Fibroblast of villous mesenchyme (primary cell): Measurements from ENCODE around the gene BCR. TPM values are rescaled to one million over a fixed set of nuclear protein-coding genes. Genes with fewer than 3 reads are reported as not detected.

Experiments used
- DNase-seq: peaks from one replicate; pipeline ENCODE4 v3.0.0-alpha.2; 2010; ENCODE audit warnings: low read depth
- H3K4me3 ChIP-seq: 2 replicates; pipeline ENCODE4 v1.5.1; 2011; ENCODE audit warnings: low read depth, mild to moderate bottlenecking, low read length
- total RNA-seq: library from RNA; depleted of rRNA; stranded (reverse); fragments of >200 nt; gene quantifications from 2 replicates; pipeline ENCODE4 v1.2.3, GENCODE V29; 2012
- TF ChIP-seq, protein P1 (sequence below): IDR thresholded peaks from 2 replicates; pipeline ENCODE4 v1.5.1; 2012; ENCODE audit warnings: low read depth, mild to moderate bottlenecking, low read length; ENCODE audit not compliant: insufficient read depth

The BCR gene
- total RNA-seq, 1 donor, result 36.7 TPM

DNA sequence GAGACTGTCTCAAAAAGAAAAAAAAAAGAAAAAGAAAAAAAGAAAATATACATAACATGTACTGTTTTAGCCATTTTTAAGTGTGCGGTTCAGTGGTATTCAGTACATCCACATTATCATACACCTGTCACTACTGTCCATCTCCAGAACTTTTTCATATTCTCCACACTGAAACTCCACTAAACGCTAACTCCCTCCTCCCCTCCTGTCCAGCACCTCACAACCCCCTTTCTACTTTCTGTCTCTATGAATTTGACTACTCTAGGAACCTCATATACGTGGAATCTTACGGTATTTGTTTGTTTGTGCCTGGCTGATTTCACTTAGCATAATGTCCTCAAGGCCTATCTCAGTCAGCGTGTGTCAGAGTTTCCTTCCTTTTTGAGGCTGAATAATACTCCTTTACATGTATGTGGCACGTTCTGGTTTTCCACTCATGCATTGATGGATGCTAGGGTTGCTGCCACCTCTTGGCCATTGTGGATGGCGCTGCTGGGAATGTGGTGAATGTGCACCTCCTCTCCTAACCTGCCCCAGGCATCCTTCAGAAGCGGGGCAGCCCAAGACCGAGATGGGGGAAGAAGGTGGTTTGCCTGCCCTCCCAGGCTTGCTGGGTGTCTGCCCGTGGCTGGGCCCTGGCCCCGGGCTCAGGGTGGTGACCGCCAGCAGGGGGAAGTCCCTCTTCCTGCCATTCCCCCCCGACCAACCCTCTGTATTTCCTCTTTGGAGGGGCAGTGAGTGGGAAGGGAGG, 60.5 kb downstream of the BCR start:
- H3K4me3 ChIP-seq, result no peak overlapping the region
- TF ChIP-seq, protein P1, sequence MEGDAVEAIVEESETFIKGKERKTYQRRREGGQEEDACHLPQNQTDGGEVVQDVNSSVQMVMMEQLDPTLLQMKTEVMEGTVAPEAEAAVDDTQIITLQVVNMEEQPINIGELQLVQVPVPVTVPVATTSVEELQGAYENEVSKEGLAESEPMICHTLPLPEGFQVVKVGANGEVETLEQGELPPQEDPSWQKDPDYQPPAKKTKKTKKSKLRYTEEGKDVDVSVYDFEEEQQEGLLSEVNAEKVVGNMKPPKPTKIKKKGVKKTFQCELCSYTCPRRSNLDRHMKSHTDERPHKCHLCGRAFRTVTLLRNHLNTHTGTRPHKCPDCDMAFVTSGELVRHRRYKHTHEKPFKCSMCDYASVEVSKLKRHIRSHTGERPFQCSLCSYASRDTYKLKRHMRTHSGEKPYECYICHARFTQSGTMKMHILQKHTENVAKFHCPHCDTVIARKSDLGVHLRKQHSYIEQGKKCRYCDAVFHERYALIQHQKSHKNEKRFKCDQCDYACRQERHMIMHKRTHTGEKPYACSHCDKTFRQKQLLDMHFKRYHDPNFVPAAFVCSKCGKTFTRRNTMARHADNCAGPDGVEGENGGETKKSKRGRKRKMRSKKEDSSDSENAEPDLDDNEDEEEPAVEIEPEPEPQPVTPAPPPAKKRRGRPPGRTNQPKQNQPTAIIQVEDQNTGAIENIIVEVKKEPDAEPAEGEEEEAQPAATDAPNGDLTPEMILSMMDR, result peak; percentile 33
- DNase-seq, result no peak

DNA sequence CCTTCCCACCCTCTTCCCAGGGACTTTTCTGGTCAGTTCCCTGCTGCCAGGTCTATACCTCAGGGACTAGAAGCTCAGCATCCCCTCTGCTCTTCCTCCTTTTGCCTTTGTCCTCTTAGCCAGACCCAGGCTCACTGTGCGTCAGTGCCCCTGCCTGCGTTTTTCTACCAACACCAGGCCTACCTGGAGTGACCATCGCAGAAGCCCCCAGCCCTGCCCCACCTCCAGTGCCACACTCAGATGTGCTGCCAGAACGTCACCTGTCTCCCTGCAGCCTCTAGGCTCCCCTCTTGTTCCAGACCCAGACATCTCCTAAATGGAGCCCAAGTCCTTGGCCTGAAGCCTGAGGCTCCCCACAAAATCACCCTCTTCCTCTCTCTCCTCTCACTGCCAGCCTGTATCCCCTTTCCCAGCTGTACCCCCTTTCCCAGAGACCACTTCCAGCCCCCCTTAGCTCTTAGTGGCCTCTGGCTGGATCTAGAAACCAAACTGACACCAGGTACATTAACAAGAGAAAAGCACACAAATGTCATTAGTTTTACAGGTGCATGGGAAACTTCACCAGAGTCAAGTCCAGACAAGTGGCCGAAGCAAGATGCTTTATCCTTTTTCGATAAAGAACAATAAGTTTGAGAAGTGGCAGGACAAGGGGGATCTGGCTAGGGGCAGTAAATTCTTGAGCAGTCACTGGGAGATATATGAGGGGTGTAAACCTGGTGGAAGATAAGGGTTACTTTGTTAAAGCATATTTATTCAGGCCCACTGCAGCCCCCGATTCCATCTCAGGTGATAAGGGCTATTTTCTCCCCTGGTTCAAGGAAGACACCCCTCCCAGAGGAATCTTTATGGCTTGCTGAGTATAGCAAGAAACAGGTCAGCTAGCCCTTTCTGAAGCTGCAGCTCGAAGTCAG, 61.5 kb downstream of the BCR start:
- TF ChIP-seq, protein P1, result no peak
- no peak for DNase-seq
- no peak overlapping the region for H3K4me3 ChIP-seq

DNA sequence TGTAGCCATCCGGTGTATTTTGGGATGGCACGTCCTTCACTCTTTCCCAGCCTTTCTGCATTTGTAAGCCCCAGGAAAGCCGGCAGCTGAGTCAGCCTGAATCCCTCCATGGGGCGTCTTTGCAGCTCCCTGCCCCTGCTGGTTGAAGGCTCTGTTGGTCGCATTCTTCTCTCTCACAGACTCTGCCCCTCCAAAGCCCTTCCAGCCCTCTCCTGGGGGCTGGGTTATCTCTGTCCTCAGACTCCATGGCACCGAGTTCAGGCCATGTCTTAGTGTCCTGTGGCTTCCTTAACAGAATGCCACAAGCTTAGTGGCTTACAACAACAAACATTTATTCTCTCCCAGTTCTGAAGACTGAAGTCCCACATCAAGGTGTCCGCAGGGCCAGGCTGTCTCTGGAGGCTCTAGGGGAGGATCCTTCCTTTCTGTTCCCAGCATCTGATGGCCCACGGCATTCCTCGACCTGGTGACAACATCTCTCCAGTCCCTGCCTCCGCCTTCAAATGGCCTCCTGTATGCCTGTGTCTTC, 62.2 kb downstream of the BCR start:
- no peak overlapping the region for H3K4me3 ChIP-seq
- TF ChIP-seq, protein P1, result no peak
- DNase-seq, result no peak

DNA sequence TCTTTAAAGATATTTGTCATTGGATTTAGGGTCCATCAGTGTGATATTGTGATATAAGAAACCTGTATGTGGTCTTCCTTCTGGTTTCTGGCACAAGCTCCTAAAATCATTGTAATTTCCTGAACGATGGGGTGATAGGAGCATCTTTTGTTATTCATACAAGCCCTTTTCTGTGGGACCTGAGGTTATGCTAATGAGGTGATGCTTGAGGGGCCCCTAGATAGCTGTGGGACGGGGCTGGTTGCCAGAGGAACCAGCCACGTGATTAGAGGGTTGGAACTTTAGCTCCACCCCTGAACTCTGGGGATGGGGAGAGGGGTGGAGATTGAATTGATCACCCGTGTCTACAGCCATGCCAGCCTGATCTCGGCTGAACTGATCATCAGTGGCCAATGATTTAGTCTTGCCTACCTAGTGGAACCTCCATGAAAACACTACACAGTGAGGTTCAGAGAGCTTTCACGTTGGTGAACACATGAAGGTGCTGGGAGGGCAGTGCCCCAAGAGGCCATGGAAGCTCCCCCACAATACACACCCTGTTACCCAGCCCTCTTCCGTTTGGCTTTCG, 62.8 kb downstream of the BCR start:
- TF ChIP-seq, protein P1, result no peak
- DNase-seq, result no peak
- H3K4me3 ChIP-seq, result no peak overlapping the region

DNA sequence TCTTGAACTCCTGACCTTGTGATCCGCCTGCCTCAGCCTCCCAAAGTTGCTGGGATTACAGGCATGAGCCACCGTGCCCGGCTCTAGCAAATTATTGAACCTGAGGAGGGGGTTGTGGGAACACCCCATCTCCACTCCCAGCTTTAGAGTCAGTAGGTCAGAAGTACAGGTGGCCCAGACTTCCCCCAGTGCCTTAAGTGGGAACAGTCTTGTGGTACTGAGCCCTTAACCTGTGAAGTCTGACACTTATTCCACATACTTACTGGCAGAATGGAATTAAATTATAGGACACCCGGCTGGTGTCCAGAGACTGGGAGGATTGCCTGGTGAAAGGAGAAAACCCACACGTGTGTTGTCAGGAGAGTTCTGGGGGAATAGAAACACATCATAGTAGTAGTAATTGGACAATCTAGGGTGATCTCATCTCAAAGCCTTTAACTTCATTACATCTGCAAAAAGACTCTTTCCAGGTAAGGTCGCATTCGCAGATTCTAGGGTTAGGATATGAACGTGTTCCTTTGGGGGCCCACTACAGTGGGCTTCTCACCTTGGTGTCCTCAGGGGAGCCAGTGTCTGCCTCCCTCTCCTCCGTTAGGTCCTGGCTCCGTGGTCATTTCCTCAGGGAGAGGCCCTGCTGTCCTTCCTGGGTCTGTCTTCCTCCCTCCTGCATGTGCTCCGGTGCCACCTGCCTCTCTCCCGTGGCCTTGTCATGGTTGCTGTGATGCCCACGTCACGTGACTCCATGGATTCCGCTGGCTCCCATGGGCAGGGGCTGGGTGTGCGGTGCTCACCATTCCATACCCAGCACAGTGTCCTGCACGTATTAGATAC, 63.8 kb downstream of the BCR start:
- TF ChIP-seq, protein P1, result no peak
- no peak for DNase-seq

DNA sequence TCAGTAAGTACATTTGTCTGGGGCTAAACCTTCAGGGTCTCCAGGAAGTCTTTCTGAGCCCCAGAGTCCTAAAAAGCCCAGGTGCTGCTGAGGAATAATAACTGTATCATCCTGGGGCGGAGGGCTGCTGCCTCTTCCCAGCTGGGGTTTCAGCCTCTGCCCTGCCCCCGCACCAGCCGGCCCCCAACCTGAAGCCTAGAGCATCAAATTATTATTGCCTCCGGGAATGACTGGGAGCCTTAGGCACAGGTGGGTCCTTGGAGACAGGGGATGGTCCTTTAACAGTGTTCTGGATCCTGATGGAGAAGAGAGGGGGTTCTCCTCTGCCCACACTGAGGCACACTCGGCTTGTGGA, 64.4 kb downstream of the BCR start:
- no peak overlapping the region for H3K4me3 ChIP-seq
- TF ChIP-seq, protein P1, result no peak
- DNase-seq, result no peak

More for the DNA sequence above, 63.8 kb downstream of the BCR start:
- H3K4me3 ChIP-seq, result no peak overlapping the region
